Stimulated activated CD8-positive, alpha-beta memory T cell treated with anti-CD3 and anti-CD28 coated beads, Interleukin-15, amount 100 ng/mL, for 4 hours (primary cell): ENCODE data around the gene TMEM17.

Experiments
- DNase-seq, 2 donors: peaks; one replicate each; pipeline ENCODE4 v3.0.0-alpha.2; 2020; ENCODE audit warnings: low read depth in 2 of 2

Gene TMEM17

DNA sequence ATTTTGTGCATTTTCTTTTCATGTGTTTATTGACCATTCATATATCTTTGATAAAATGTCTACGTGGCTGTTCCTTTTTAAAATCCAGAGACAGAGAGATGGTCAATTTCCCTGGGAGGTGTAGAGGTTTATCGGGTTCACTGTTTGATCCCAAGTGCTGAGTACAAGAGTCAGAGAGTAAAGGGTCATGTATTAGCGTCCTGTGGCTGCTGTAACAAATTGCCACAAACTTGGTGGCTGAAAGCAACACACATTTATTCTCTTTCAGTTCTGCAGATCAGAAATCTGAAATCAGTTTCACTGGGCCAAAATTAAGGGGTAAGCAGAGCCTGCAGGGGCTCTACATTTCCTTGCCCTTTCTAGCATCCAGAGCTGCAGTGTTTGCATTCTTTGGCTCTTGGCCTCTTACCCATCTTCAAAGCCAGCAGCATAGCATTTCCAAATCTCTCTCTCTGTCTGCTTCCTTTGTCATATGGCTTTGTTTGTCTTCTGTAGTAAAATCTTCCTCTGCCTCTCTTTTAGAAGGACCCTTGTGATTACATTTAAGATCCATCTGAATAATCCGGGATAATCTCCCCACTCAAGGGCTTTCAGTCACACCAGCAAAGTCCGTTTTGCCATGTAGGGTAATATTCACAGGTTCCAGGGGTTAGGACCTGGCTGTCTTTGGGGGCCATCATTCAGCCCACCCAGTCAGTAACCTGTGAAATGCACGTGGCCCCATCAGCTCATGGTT, 49.9 kb downstream of the TMEM17 start:
- DNase-seq, result no peak

DNA sequence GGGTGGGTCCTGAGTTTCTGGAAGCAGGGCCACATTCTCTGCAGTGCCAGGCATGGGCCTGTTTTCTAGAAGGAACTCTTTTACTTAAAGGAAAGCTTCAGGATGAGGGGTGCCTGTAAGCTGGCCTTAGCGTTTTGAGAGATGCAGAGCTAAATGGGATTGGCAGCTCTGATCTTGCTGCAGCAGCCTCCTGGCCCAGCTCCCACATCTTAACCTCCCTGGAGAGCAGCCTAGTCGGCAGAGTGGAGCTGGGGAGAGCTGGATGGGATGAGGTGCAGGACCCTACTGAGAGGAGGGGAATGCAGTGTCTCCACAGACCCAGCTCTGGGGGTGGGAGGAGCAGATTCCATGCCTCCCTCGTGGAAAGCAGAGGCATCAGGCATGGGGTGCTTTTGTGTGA, 52.0 kb downstream of the TMEM17 start:
- DNase-seq, result no peak

DNA sequence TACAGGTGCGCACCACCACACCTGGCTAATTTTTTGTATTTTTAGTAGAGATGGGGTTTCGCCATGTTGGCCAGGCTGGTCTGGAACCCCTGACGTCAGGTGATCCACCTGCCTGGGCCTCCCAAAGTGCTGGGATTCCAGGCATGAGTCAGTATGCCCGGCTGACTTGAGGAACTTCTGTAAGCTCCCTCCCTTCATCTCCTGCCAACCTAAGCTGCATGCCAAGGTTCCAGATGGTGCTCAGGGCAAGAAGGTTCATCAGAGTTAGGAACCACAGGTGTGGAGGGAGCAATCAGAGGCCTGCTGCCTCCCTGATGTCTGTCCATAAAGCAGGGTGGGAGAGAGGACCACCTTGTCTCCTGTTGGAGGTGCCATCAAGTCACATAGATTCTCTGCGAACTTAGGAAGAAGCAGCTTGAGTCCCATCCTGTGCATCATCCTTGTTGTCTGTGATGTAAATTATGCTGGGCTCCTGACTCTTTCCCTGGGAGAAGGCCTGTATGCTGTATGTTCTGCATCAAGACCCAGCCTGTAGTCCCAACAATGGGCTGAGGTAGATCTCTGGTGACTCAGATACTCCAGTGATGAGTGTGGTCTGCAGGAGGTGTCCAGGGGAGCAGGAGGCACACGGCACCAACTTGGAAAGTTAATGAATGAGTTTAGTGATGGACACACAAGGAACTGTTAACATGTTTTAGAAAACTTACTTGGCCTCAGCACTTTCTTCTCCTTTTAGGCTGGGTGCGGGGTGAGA, 53.1 kb downstream of the TMEM17 start:
- no peak for DNase-seq

DNA sequence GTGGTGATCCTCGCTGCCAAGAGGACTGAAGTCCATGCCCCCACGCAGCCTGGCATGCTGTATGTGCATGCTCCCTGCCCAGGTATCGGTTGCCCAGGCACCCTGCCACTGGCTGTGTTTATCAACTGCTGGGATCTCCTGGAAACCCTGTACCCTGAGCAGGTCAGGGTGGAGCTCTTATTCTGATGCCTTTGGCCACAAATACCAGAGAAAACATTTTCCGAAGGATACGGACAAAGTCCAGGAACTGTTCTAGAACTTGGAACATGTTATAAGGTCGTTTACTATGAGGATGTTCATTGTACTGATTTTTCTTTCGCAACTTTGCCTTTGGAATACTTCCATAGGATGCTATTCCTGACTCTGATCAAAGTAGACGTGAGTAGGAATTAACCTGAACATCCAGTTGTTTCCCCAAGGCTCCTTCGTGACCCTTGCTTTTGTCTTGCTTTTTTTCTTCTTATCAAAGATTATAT, 55.2 kb downstream of the TMEM17 start:
- DNase-seq, result no peak
